PC-9 (cell line): Measurements from ENCODE around the gene NAP1L4. TPM values are rescaled to one million over a fixed set of nuclear protein-coding genes. Genes with fewer than 3 reads are reported as not detected.

ENCODE experiments used
- BruUV-seq: library from RNA; stranded (reverse); fragments of 400-500 nt; replicated peaks from 2 replicates; lab custom pipeline; 2021; lab: Mats Ljungman, UMichigan
- CTCF ChIA-PET: fragments of 300-600 bp; sonication (Branson Sonifier 250); formaldehyde crosslinking; loops from one replicate; lab custom pipeline; 2022; ENCODE audit warnings: antibody characterized with exemption; lab: Charles Lee
- POLR2A ChIA-PET: fragments of 300-600 bp; sonication (Branson Sonifier 250); formaldehyde crosslinking; loops from one replicate; lab custom pipeline; 2022; ENCODE audit warnings: antibody characterized with exemption; ENCODE audit not compliant: unreplicated experiment; lab: Charles Lee
- DNase-seq, 2 experiments: peaks; one replicate each; pipeline versions ENCODE4 v3.0.0 to v3.0.0-alpha.2; 2015 to 2022; ENCODE audit warnings: mixed read lengths in 1 of 2
- H2AFZ ChIP-seq: fragments of 200-600 bp; sonication (generic); 2 replicates; pipeline ENCODE4 v1.8.1; 2017; ENCODE audit warnings: antibody characterized with exemption
- H3F3A ChIP-seq: fragments of 200-600 bp; sonication (generic); 2 replicates; pipeline ENCODE4 v1.8.1; 2017; ENCODE audit warnings: antibody characterized with exemption, mild to moderate bottlenecking, low read depth; ENCODE audit not compliant: insufficient read depth
- H3K27ac ChIP-seq: fragments of 200-600 bp; sonication (generic); 2 replicates; pipeline ENCODE4 v1.6.1; 2016; ENCODE audit warnings: mixed run types
- H3K27me3 ChIP-seq: fragments of 200-600 bp; sonication (generic); 2 replicates; pipeline ENCODE4 v1.6.1; 2016; ENCODE audit warnings: low read depth, mixed run types; ENCODE audit not compliant: insufficient read depth
- H3K36me3 ChIP-seq: fragments of 200-600 bp; sonication (generic); 2 replicates; pipeline ENCODE4 v1.6.1; 2016; ENCODE audit warnings: low read depth, mixed run types
- H3K4me1 ChIP-seq: fragments of 200-600 bp; sonication (generic); replicated peaks from 2 replicates; pipeline ENCODE4 v1.6.1; 2016; ENCODE audit warnings: mixed run types; ENCODE audit not compliant: insufficient read depth
- H3K4me2 ChIP-seq: fragments of 200-600 bp; sonication (generic); 2 replicates; pipeline ENCODE4 v1.6.1; 2017; ENCODE audit warnings: mixed run types
- H3K4me3 ChIP-seq: fragments of 200-600 bp; sonication (generic); 2 replicates; pipeline ENCODE4 v1.6.1; 2016; ENCODE audit warnings: mixed run types
- H3K79me2 ChIP-seq: fragments of 200-600 bp; sonication (generic); 2 replicates; pipeline ENCODE4 v1.6.1; 2017; ENCODE audit warnings: low read depth, mixed run types
- H3K9me2 ChIP-seq: fragments of 200-600 bp; sonication (generic); 2 replicates; pipeline ENCODE4 v1.8.1; 2017; ENCODE audit warnings: mild to moderate bottlenecking; ENCODE audit not compliant: insufficient read depth
- H3K9me3 ChIP-seq: fragments of 200-600 bp; sonication (generic); 2 replicates; pipeline ENCODE4 v1.8.1; 2016; ENCODE audit warnings: low read depth; ENCODE audit not compliant: insufficient read depth
- H4K20me1 ChIP-seq: fragments of 200-600 bp; sonication (generic); 2 replicates; pipeline ENCODE4 v1.8.1; 2017; ENCODE audit not compliant: insufficient read depth
- CTCF ChIP-seq: fragments of 200-600 bp; sonication (generic); conservative IDR thresholded peaks from 2 replicates; pipeline ENCODE4 v1.6.1; 2017; ENCODE audit warnings: mixed run types, antibody characterized with exemption, mild to moderate bottlenecking, moderate library complexity
- EZH2 ChIP-seq: fragments of 200-600 bp; sonication (generic); IDR thresholded peaks from 2 replicates; pipeline ENCODE4 v1.8.0; 2017; ENCODE audit warnings: antibody characterized with exemption, low read depth
- intact Hi-C: fragments of 100-400 bp; cut with micrococcal nuclease; formaldehyde crosslinking; loops from one replicate; pipeline ENCODE4 v1.10.0; 2022; ENCODE audit not compliant: unreplicated experiment
- total RNA-seq: library from RNA; stranded (reverse); gene quantifications from 2 replicates; pipeline ENCODE4 v1.2.3, GENCODE V29; 2021

NAP1L4 gene
- total RNA-seq, 1 experiment from 2014 or later, result 86.7 TPM

DNA sequence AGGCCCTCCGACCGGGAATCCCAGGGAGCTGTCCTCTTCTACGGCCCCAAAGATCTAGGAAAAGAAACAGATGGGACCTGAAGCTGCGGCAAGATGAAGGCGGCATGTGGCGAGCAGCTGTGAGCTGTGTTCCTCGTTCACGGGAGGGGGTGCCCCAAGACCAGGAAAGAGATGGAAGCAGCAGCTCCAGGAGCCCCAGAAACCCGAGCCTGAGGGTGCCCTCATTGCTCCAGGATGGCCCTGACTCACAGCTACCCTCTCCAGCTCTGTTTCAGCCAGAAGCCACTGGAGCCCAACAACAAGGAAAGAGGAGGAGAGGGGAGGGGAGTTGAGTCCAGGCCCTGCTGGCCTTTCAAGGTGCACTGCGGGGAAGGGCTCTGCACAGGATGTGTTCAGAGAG, 23.7 kb upstream of the NAP1L4 start:
- Histone ChIP-seq H3K9me3 (no peaks in the 10 kb centered on the region), H3K4me2 (no peak overlapping the region), H2AFZ (no peak overlapping the region), H3K4me1 (no peaks in the 10 kb centered on the region), H3K27me3 (no peaks in the 10 kb centered on the region), H3F3A (no peaks in the 10 kb centered on the region), H4K20me1 (no peaks in the 10 kb centered on the region; the same call in 1 of the 2 replicates), H3K9me2 (no peaks in the 10 kb centered on the region), H3K36me3 (peaks cover 7% of the 10 kb centered on the region; the same call in 1 of the 2 replicates), H3K79me2 (no peaks in the 10 kb centered on the region), H3K4me3 (no peak overlapping the region), H3K27ac (no peak overlapping the region)
- POLR2A ChIA-PET, result no interaction called here
- CTCF ChIA-PET, result no interaction called here
- DNase-seq, result no peak
- no TSS peak for BruUV-seq
- TF ChIP-seq EZH2, result no peak
- TF ChIP-seq CTCF, result no peak
- intact Hi-C loops, result no loop called here

DNA sequence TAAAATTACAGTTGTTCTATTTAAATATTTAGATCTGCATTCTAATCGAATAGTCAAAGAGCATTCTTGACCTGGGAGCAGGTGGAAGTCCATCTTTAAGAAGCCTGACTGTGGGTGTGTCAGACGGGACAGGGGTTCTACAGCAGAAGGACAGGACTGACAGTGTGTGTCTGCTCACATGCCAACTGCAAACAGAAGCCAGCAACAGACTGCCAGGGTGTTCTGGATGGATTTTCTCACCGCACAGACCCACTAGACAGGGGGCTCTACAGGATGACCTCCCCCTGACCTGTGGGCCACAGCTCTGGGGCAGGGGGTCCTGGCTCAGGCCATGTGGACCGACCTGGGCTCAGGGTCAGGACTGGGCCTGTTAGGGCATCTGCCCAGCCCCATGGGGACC, 22.8 kb upstream of the NAP1L4 start:
- no peak overlapping the region for H3K4me3 ChIP-seq
- POLR2A ChIA-PET, result no interaction called here
- H3K4me1 ChIP-seq, result no peaks in the 10 kb centered on the region
- H2AFZ ChIP-seq, result no peak overlapping the region
- TF ChIP-seq CTCF (no peak), EZH2 (no peak)
- H4K20me1 ChIP-seq, result no peaks in the 10 kb centered on the region; the same call in 1 of the 2 replicates
- no peaks in the 10 kb centered on the region for H3K79me2 ChIP-seq
- CTCF ChIA-PET, result no interaction called here
- intact Hi-C loops, result no loop called here
- no peak overlapping the region for H3K4me2 ChIP-seq
- H3K36me3 ChIP-seq, result peaks cover 7% of the 10 kb centered on the region; the same call in 1 of the 2 replicates
- no peaks in the 10 kb centered on the region for H3F3A ChIP-seq
- BruUV-seq, result no TSS peak
- H3K27me3 ChIP-seq, result no peaks in the 10 kb centered on the region
- no peak for DNase-seq
- no peaks in the 10 kb centered on the region for H3K9me3 ChIP-seq
- H3K9me2 ChIP-seq, result no peaks in the 10 kb centered on the region
- no peak overlapping the region for H3K27ac ChIP-seq

- no peak for DNase-seq
- Histone ChIP-seq H3K36me3 (peaks cover 7% of the 10 kb centered on the region; the same call in 1 of the 2 replicates), H2AFZ (no peak overlapping the region), H3F3A (no peaks in the 10 kb centered on the region), H3K4me3 (no peak overlapping the region), H3K27ac (no peak overlapping the region), H4K20me1 (no peaks in the 10 kb centered on the region), H3K4me1 (no peaks in the 10 kb centered on the region), H3K79me2 (no peaks in the 10 kb centered on the region), H3K9me2 (no peaks in the 10 kb centered on the region), H3K9me3 (no peaks in the 10 kb centered on the region), H3K4me2 (no peak overlapping the region), H3K27me3 (no peaks in the 10 kb centered on the region)
- ChIA-PET POLR2A (no interaction called here), CTCF (no interaction called here)
- BruUV-seq, result no TSS peak
- intact Hi-C loops, result no loop called here
- TF ChIP-seq EZH2, result no peak
- TF ChIP-seq CTCF, result no peak
Measured at GRCh38 chr11:3014057-3014938, 22.2 kb upstream of the NAP1L4 start.
